ENCODE measurements around the gene ERN1.

The ERN1 gene

DNA sequence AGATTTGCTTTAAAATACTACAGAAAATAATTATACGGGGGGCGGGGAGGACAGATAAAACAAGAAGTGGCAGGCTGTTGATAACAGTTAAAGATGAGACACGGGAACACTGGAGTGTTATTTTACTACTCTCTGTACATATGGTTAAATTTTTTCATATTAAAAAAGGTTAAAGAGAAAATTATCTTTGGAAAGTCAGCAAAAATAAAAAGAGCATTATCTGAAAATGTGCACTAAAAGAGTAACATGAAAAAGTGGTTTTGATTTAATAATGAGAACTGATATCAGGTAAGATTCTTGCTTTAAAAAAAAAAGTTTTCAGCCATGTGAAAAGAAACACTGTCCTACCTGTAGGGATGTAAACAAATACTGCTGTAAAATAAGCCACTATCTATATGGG is 46.9 kb downstream of the ERN1 start:
- no peak for DNase-seq

DNA sequence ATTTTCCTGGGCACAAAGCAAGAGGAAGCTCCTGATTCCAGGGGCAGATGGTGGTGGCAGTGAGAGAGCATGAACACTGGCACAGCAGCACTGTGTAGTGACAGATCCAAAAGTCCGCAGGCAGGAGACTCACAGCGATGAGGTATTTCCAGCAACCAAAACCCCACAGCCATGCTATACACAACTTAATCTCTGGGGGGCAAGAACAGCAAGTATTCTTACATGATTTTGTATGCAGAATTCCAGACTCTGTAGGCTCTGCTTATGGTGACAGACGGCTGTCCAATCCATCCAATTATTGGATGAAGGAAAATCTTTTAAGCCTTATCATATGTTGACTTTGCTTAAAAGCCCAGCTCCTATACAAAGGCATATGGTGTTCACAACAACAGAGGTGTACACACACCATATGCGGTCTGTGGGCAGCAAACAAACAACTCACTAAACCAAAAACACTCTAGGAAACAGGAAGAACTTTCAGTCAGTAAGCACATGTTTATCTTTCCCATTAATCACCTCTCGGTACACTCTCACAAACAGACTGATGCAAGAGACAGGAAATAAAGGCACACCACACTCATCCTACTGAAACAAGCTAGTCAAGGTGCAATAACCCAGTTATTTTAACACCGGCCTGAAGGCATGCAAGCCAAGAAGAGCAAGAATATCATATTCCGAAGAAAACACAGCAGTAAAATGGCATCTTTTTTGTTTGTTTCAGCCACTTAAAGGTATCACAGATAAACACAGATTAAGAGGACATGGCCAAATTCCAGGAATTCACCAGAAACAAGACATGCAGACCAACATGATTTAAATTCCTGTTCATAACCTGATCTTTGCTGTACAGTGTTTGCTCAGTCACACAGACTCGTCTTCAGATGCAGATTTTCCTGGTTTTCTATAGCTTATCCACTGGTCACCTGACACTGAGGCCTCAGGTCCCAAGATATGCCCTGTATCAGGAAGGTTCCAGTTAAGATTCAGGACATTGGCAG is 47.8 kb downstream of the ERN1 start:
- no peak for DNase-seq

GRCh38 chr17:64080174-64080618 is 49.7 kb downstream of the ERN1 start:
- DNase-seq = no peak

DNA sequence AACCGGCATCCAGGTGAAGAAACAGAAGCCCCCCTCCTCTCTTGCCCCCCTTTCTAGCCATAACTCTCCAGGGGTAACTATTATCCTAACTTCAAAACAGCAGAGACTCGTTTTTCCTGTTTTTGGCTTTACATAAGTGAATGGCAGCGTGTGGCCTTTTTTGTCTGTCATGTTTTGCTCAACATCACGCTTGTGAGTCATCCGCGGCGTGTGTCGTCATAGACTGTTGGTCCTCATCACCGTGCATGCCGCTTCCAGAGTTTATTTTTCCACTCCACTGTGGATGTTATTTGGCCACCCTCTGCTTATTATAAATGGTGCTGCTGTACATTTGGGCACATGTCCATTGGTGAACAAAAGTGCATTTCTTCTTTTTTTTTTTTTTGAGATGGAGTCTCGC is 52.6 kb downstream of the ERN1 start:
- DNase-seq = no peak

DNA sequence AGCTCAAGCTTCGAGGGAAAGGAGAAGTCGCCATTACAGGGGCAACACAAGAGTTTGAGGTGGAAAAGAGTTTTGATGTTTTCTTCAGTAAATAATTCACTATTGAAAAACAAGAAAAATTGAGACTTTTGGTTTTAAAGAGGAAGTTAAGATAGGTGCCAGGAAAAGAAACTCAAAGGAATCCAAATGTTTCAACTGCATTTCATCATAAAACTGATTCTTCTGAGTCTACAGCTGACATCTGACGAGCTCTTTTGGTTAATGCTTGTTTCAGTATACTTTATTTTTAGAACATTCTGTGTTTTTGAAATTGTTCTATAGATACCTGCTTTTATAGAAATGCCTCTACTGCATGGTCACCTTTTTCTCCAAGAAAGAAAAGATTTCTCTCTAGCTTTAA is 54.0 kb downstream of the ERN1 start:
- no peak for DNase-seq

- no peak for DNase-seq
Observed at GRCh38 chr17:64074704-64075426, 55.1 kb downstream of the ERN1 start.

GRCh38 chr17:64073771-64074703 is 55.9 kb downstream of the ERN1 start:
- no peak for DNase-seq

GRCh38 chr17:64071111-64071510 is 58.8 kb downstream of the ERN1 start:
- DNase-seq = no peak

DNA sequence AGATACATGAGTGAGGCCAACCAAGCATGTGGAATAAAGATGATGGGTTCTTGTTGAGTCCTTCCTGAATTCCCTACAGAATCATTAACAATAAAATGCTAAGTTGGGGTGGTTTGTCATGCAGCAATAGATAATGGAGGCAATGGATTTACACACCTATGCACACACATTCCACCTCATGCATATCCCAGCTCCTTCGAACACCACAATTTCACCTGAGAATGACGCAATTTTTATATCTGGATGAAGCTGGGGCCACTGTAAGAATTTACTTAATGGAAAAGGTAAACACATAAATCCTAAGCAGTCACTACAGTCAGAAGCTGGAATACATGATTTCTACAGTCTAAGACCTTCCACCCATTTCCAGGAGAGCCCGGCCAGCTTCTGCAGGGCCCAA is 59.7 kb downstream of the ERN1 start:
- DNase-seq = no peak

DNA sequence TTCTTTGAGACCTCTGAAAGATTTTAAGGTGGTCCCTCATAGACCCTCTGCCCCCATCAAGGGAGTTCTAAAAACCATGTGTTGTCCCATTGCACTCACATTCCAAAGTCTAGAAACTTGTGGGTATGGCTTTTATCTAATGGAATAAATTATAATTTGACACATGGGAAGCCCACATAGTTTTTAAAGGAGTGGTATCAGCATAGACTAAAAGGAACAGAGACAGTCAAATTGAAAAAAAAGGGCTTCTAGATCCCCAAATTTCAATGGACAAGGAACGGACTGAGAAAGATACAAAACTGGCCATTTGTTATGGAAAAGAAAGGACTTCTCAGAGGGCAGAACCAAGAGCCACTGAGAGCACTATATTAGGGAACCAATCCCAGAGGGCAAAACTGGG is 60.8 kb downstream of the ERN1 start:
- DNase-seq = no peak

GRCh38 chr17:64067657-64068056 is 62.3 kb downstream of the ERN1 start:
- DNase-seq = no peak

DNA sequence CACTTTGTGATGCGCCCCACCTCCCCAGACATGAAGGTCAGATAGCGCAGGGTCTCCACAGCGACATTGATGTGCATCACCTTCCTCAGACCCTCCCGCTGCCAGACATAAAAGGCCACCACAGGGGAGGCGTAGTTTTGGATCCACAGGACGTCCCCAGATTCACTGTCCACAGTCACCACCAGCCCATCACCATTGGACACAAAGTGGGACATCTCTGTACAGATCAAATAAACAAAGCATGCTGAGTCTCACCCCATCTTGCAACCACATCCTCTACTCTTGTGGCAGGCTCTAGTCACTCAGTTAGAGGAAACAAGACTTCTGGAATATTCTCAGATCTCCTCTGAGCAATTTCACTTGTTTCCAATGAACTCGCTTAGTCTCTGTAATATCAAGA is 63.2 kb downstream of the ERN1 start:
- DNase-seq = no peak

DNA sequence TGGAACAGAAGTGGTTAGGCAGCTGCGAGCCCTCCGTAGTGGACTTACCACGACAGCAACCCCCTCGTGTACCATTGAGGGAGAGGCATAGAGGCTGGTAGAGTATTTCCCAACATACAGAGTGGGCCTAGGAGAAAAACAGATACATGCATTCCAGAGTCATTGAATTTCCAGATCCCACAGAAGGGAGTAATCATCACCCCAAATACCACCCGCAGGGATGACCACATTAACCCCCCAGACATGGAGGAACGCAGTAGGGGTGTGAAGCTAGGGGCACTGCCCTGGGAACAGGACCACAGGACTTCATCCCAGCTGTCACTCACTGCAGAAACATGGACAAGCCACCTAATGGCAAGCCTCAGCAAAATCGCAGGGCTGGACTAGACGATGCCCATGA is 64.8 kb downstream of the ERN1 start:
- no peak for DNase-seq

GRCh38 chr17:64064331-64064730 is 65.6 kb downstream of the ERN1 start:
- no peak for DNase-seq

GRCh38 chr17:64063766-64064224 is 66.1 kb downstream of the ERN1 start:
- peak; percentile 62 to 64 for DNase-seq

DNA sequence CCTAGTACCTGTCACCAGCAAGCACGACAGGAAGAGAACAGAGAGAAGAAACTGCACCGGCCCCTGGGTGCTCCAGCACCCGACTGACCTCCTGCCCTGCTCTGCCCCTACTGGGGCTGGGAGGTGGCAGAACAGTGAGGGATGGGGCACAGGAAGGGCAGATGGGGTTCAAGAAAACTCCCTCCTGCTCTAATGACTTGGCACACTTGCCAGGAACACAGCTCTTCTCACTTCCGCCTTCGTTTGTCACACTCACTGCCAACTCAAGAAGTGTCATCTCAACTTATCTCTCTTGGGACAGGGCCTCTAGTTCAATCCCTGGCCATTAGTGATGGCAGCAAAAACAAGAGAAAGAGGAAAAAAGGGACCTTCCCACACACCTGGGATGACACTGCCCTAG is 66.9 kb downstream of the ERN1 start:
- no peak for DNase-seq

DNA sequence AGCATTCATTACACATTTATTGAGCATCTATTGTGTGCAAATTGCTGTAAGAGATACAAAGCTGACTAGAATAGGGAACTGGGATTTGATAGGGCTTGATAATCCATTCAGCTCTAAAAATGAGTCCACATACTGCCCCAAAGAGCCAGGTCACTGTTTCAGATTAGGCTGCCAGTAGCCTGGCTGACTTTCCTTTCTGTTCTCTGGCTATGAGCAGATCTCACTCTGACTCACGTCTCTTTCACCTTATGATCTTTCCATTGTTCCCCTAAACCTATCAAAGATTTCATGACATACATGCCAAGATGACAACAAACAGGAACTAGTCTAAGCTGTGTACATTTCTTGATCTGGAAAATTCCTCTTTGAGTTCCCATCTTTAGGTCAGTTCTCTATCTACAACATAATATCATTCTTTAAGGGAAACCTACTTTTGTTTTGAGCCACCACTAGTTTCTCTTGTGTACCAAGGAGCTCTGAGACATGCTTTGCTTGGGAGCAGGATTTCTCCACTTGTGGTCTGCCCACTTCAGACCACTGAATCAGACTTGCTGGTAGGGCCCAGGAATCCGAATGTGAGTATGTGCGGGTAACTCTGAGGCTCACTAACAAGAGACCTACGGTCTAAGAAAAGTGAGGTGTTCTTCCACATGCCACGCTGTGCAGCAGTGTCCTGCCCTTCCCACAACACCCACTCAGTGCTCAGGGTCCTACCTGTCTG is 68.6 kb downstream of the ERN1 start:
- DNase-seq = peak in 1 of 2 donors; percentile 29

DNA sequence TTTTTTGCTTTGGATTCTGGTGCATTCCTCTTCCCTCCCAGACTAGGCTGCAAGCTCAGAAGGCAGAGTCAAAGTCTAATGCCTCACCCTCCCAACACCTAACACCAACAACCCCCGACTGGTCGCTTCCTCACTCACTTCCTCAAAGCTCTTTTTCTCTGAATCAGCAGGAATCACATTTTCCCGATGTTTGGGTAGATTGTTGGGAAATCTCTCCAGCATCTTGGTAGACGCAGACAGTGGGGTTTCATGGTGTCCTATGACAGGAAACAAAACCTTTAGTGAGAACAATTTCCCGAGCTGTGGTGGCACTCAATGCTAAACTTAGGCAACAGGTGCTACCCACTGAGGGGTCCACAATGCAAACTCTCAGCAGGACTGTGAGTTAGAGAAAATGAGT is 69.6 kb downstream of the ERN1 start:
- DNase-seq = no peak

- DNase-seq = no peak
Observed at GRCh38 chr17:64059756-64060155, 70.2 kb downstream of the ERN1 start.

- no peak for DNase-seq
Observed at GRCh38 chr17:64058621-64059020, 71.3 kb downstream of the ERN1 start.

DNA sequence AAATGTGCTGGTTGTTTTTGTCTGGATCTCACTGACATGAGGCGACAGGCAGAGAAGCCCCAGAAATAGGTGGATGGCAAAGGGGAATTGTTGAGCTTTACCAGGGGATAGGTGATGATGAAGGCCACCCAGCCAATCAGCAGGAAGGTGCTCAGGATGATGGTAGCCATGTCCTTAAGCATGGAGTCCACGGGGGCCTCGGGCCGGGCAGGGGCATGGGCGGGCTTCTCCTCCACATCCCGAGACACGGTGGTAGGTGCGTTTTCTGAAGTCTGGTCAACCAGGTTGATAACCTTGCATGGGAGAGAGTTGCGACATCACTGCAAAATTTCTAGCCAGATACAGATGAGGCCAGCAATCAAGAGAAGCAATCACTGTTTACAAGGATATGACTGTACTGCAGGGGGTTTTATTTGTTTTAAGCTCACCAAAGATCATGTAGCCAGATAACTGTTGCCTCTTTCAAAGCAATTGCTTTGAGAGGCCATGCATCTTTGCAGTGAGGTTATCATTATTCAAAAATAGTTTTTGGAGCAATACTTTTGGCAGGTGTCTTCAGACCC is 72.2 kb downstream of the ERN1 start:
- DNase-seq = no peak

Measured in stimulated activated CD4-positive, alpha-beta T cell treated with anti-CD3 and anti-CD28 coated beads, Interleukin-2, amount 100 ng/mL, for 24 hours (primary cell).